ENCODE data around the gene RPRM. TPM values are rescaled to one million over a fixed set of nuclear protein-coding genes. Genes with fewer than 3 reads are reported as not detected.
"Not testable (repeated sequence)": the region's sequence is repeated elsewhere in the genome, so short reads cannot be mapped to it uniquely, and the experiment has no call there.

The RPRM gene
- total and polyA plus RNA-seq, 5 experiments from 2014 or later = 0.43 TPM; not detected in 4

DNA sequence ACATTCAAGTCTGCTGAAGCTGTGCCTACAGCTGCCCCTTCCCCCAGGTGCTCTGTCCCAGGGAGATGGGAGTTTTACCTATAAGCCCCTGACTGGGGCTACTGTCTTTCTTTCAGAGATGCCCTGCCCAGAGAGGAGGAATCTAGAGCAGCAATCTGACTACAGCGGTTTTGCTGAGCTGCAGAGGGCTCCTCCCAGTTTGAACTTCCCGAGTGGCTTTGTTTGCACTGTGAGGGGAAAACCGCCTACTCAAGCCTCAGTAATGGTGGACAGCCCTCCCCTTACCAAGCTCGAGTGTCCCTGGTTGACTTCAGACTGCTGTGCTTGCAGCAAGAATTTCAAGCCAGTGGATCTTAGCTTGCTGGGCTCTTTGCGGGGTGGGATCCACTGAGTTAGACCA, 35.9 kb downstream of the RPRM start:
- H3K4me3 Mint-ChIP-seq, POLR2A ChIA-PET, H3K27ac Mint-ChIP-seq, ATAC-seq, H3K4me1 Mint-ChIP-seq, DNase-seq: not testable (repeated sequence)
- peaks cover 0 to 11% (median 0%) of the 10 kb centered on the region in 3 donors for H3K36me3 Mint-ChIP-seq
- H3K9me3 Mint-ChIP-seq = peaks cover 0 to 23% (median 12%) of the 10 kb centered on the region in 9 donors
- H3K27me3 Mint-ChIP-seq = peaks cover 0 to 13% (median 4%) of the 10 kb centered on the region in 5 donors

- POLR2A ChIA-PET, DNase-seq, ATAC-seq, H3K27ac Mint-ChIP-seq, H3K4me3 Mint-ChIP-seq, H3K4me1 Mint-ChIP-seq: not testable (repeated sequence)
- Mint-ChIP-seq H3K36me3 (peaks cover 0 to 11% (median 0%) of the 10 kb centered on the region in 3 donors), H3K27me3 (peaks cover 0 to 13% (median 4%) of the 10 kb centered on the region in 5 donors), H3K9me3 (peaks cover 0 to 26% (median 12%) of the 10 kb centered on the region in 9 donors)
These were observed 38.5 kb downstream of the RPRM start for GRCh38 chr2:153440090-153440489.

DNA sequence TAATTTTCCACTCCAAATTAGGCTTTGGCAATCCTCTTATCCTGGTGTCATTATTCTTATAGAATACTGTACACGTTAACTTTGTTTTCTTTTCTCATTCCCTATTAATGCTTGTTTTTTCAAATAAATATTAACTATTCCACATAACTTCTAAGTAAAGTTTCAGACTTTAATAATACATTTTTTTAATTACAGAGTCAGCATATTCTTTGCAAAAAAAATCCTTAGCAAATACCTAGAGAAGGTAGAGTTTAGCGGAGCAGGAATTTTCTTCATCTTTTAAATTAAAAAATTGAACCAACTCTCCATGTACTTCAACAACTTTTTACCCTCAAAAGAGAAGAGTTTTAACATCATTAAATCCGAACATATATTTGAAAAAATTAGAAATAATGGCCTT, 45.2 kb downstream of the RPRM start:
- DNase-seq = no peak
- no peak for ATAC-seq
- Mint-ChIP-seq H3K27me3 (peaks cover 0 to under 1% (median 0%) of the 10 kb centered on the region in 5 donors), H3K36me3 (no peaks in the 10 kb centered on the region), H3K27ac (no peak overlapping the region), H3K4me1 (no peaks in the 10 kb centered on the region), H3K9me3 (peaks cover 0 to 8% (median 0%) of the 10 kb centered on the region in 9 donors), H3K4me3 (no peak overlapping the region)
- POLR2A ChIA-PET = no interaction called here

DNA sequence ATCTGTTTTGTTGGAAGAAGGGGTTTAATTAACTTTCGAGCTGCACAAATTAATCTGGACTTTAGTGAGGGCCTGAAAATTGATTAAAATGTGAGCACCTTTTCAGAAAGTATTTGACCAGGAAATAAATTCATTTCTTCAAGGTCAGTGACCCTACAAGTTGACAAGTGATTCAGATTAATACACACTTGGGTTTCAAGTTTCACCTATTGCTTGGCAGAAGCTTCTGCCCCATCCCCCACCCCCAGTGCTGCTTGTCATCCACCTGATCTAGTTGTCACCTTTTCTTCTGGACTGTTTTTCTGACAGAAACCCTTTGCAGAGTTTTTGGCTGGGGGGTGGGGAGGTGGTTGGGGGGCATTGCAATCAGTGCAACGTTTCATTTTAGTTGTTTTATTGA, 46.2 kb downstream of the RPRM start:
- no peak overlapping the region for H3K4me3 Mint-ChIP-seq
- ATAC-seq (no peak), DNase-seq (no peak)
- no peaks in the 10 kb centered on the region for H3K36me3 Mint-ChIP-seq
- H3K9me3 Mint-ChIP-seq = peaks cover 0 to 8% (median 0%) of the 10 kb centered on the region in 9 donors
- H3K4me1 Mint-ChIP-seq = no peaks in the 10 kb centered on the region
- H3K27me3 Mint-ChIP-seq = no peaks in the 10 kb centered on the region
- no peak overlapping the region for H3K27ac Mint-ChIP-seq
- POLR2A ChIA-PET = no interaction called here

DNA sequence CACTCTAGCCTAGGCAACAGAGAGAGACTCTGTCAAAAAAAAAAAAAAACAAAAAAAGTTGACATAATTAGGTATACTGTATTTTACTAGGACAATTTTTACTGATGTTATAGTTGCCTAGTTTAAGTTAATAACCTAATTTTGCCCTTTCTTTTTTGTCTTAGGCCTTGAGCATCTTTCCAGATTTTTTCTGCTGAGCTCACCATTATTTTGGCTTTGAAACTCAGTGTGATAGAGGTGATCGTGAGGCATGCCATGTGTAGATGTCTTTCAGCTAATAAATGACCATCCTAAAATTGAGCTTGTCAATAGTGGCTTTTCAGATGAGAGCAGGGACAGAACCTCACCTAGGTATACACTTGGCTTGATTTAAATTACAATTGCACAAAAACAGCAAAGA, 47.4 kb downstream of the RPRM start:
- peaks cover 0 to 4% (median 0%) of the 10 kb centered on the region in 9 donors for H3K9me3 Mint-ChIP-seq
- no peak for DNase-seq
- no peak overlapping the region for H3K4me3 Mint-ChIP-seq
- H3K27me3 Mint-ChIP-seq = no peaks in the 10 kb centered on the region
- no peaks in the 10 kb centered on the region for H3K36me3 Mint-ChIP-seq
- H3K27ac Mint-ChIP-seq = no peak overlapping the region
- POLR2A ChIA-PET = no interaction called here
- no peak for ATAC-seq
- no peaks in the 10 kb centered on the region for H3K4me1 Mint-ChIP-seq

Data from naive thymus-derived CD8-positive, alpha-beta T cell (primary cell).